ENCODE measurements around the gene INAVA.

GRCh38 chr1:200867018-200867811 lies 27.5 kb upstream of the INAVA start:
- TF ChIP-seq CTCF (IDR thresholded peaks at IDR 0.05; ENCODE audit: borderline replicate concordance, extremely low read depth, low read length, poor library complexity, severe bottlenecking) (no peak), EZH2 (IDR thresholded peaks at IDR 0.05; ENCODE audit: borderline replicate concordance, low read depth, low read length, severe bottlenecking) (no peak)

Measured in DND-41 (cell line).